IPS DF 6.9 (cell line): ENCODE data around the gene CEP85L.

ENCODE experiments used
- DNase-seq: peaks from one replicate; pipeline ENCODE4 v3.0.0-alpha.2; 2013; ENCODE audit warnings: low read depth, low spot score
- H3K27ac ChIP-seq: one replicate; pipeline ENCODE4 v1.5.1; 2013; ENCODE audit warnings: low read length, control low read depth
- H3K27me3 ChIP-seq: 2 replicates; pipeline ENCODE4 v1.6.1; 2013; ENCODE audit warnings: mild to moderate bottlenecking, low read length; ENCODE audit not compliant: control insufficient read depth, insufficient read depth
- H3K36me3 ChIP-seq: 2 replicates; pipeline ENCODE4 v1.6.1; 2013; ENCODE audit warnings: low read length; ENCODE audit not compliant: control insufficient read depth, insufficient read depth
- H3K4me1 ChIP-seq: 2 replicates; pipeline ENCODE4 v1.6.1; 2013; ENCODE audit warnings: low read length; ENCODE audit not compliant: control insufficient read depth, insufficient read depth
- H3K4me3 ChIP-seq: 2 replicates; pipeline ENCODE4 v1.5.1; 2013; ENCODE audit warnings: mild to moderate bottlenecking, low read length
- H3K9me3 ChIP-seq: 2 replicates; pipeline ENCODE4 v1.6.1; 2013; ENCODE audit warnings: low read length, inconsistent platforms; ENCODE audit not compliant: control insufficient read depth, insufficient read depth
- WGBS: extraction: QIAGEN DNeasy Blood & Tissue Kit; methylation state at CpG from one replicate; pipeline ENCODE4 v1.1.7; 2013; ENCODE audit warnings: mixed read lengths, missing lambda C conversion rate; ENCODE audit not compliant: insufficient read length, insufficient coverage; 5-methylcytosine and 5-hydroxymethylcytosine counted together

Gene CEP85L

GRCh38 chr6:118500130-118501015 is 151.0 kb downstream of the CEP85L start:
- Histone ChIP-seq H3K36me3 (no peaks in the 10 kb centered on the region), H3K27ac (no peak overlapping the region), H3K27me3 (no peaks in the 10 kb centered on the region), H3K4me1 (no peaks in the 10 kb centered on the region), H3K4me3 (no peak overlapping the region), H3K9me3 (no peaks in the 10 kb centered on the region)
- no CpG with 5 or more reads among the region's 10 CpGs for WGBS
- DNase-seq = no peak

- no peak overlapping the region for H3K27ac ChIP-seq
- no peaks in the 10 kb centered on the region for H3K9me3 ChIP-seq
- no peak for DNase-seq
- no peak overlapping the region for H3K4me3 ChIP-seq
- WGBS = no CpG with 5 or more reads among the region's 5 CpGs
- 0 out of 2 replicates have a peak, but pooled peaks cover 2% of the 10 kb centered on the region for H3K4me1 ChIP-seq
- no peaks in the 10 kb centered on the region for H3K36me3 ChIP-seq
- H3K27me3 ChIP-seq = no peaks in the 10 kb centered on the region
Observed at GRCh38 chr6:118495485-118496280, 155.7 kb downstream of the CEP85L start.

- no peak overlapping the region for H3K4me3 ChIP-seq
- H3K36me3 ChIP-seq = no peaks in the 10 kb centered on the region
- no peak for DNase-seq
- no peaks in the 10 kb centered on the region for H3K9me3 ChIP-seq
- no CpG with 5 or more reads among the region's 3 CpGs for WGBS
- 0 out of 2 replicates have a peak, but pooled peaks cover 2% of the 10 kb centered on the region for H3K4me1 ChIP-seq
- H3K27ac ChIP-seq = no peak overlapping the region
- H3K27me3 ChIP-seq = no peaks in the 10 kb centered on the region
Observed at GRCh38 chr6:118494091-118494490, 157.3 kb downstream of the CEP85L start.

- Histone ChIP-seq H3K4me3 (no peak overlapping the region), H3K36me3 (no peaks in the 10 kb centered on the region), H3K27ac (no peak overlapping the region), H3K9me3 (no peaks in the 10 kb centered on the region), H3K27me3 (no peaks in the 10 kb centered on the region), H3K4me1 (0 out of 2 replicates have a peak, but pooled peaks cover 2% of the 10 kb centered on the region)
- DNase-seq = no peak
- no CpG with 5 or more reads among the region's 3 CpGs for WGBS
Observed at GRCh38 chr6:118489990-118490389, 161.4 kb downstream of the CEP85L start.

- H3K4me3 ChIP-seq = no peak overlapping the region
- H3K36me3 ChIP-seq = no peaks in the 10 kb centered on the region
- DNase-seq = no peak
- H3K27ac ChIP-seq = no peak overlapping the region
- H3K27me3 ChIP-seq = no peaks in the 10 kb centered on the region
- no peaks in the 10 kb centered on the region for H3K9me3 ChIP-seq
- H3K4me1 ChIP-seq = no peaks in the 10 kb centered on the region
Observed at GRCh38 chr6:118488631-118489030, 162.8 kb downstream of the CEP85L start.

- DNase-seq = no peak
- Histone ChIP-seq H3K4me1 (no peaks in the 10 kb centered on the region), H3K27me3 (no peaks in the 10 kb centered on the region), H3K36me3 (no peaks in the 10 kb centered on the region), H3K27ac (no peak overlapping the region), H3K4me3 (no peak overlapping the region), H3K9me3 (no peaks in the 10 kb centered on the region)
- no CpG with 5 or more reads among the region's 2 CpGs for WGBS
Observed at GRCh38 chr6:118485601-118486550, 165.5 kb downstream of the CEP85L start.

GRCh38 chr6:118476551-118476950 is 174.8 kb downstream of the CEP85L start:
- H3K36me3 ChIP-seq = no peaks in the 10 kb centered on the region
- no CpG with 5 or more reads among the region's 3 CpGs for WGBS
- H3K4me1 ChIP-seq = no peaks in the 10 kb centered on the region

GRCh38 chr6:118473266-118473665 is 178.1 kb downstream of the CEP85L start:
- Histone ChIP-seq H3K4me1 (no peaks in the 10 kb centered on the region), H3K36me3 (no peaks in the 10 kb centered on the region), H3K4me3 (no peak overlapping the region), H3K27ac (no peak overlapping the region), H3K27me3 (no peaks in the 10 kb centered on the region), H3K9me3 (no peaks in the 10 kb centered on the region)
- DNase-seq = no peak

More at GRCh38 chr6:118476551-118476950, 174.8 kb downstream of the CEP85L start:
- H3K27ac ChIP-seq = no peak overlapping the region
- DNase-seq = no peak
- no peaks in the 10 kb centered on the region for H3K27me3 ChIP-seq
- H3K9me3 ChIP-seq = no peaks in the 10 kb centered on the region
- no peak overlapping the region for H3K4me3 ChIP-seq

GRCh38 chr6:118469468-118469867 is 181.9 kb downstream of the CEP85L start:
- no CpG with 5 or more reads among the region's 4 CpGs for WGBS
- Histone ChIP-seq H3K36me3 (no peaks in the 10 kb centered on the region), H3K4me3 (no peak overlapping the region)

More at GRCh38 chr6:118469468-118469867, 181.9 kb downstream of the CEP85L start:
- no peaks in the 10 kb centered on the region for H3K27me3 ChIP-seq
- no peaks in the 10 kb centered on the region for H3K9me3 ChIP-seq
- DNase-seq = no peak
- no peak overlapping the region for H3K27ac ChIP-seq
- no peaks in the 10 kb centered on the region for H3K4me1 ChIP-seq
